GM21528 (cell line): Measurements from ENCODE around the gene IL12RB2.
"Not testable (repeated sequence)": the region's sequence is repeated elsewhere in the genome, so short reads cannot be mapped to it uniquely, and the experiment has no call there.

Experiments
- ATAC-seq: cut with Tn5 transposase; IDR thresholded peaks from one replicate; pipeline ENCODE4 v1.9.1; 2021; ENCODE audit warnings: mild to moderate bottlenecking, moderate library complexity; ENCODE audit not compliant: unreplicated experiment, low FRiP score

The IL12RB2 gene

GRCh38 chr1:67393737-67394136 is 86.1 kb downstream of the IL12RB2 start:
- ATAC-seq = no peak

GRCh38 chr1:67394548-67394947 is 86.9 kb downstream of the IL12RB2 start:
- ATAC-seq = no peak

DNA sequence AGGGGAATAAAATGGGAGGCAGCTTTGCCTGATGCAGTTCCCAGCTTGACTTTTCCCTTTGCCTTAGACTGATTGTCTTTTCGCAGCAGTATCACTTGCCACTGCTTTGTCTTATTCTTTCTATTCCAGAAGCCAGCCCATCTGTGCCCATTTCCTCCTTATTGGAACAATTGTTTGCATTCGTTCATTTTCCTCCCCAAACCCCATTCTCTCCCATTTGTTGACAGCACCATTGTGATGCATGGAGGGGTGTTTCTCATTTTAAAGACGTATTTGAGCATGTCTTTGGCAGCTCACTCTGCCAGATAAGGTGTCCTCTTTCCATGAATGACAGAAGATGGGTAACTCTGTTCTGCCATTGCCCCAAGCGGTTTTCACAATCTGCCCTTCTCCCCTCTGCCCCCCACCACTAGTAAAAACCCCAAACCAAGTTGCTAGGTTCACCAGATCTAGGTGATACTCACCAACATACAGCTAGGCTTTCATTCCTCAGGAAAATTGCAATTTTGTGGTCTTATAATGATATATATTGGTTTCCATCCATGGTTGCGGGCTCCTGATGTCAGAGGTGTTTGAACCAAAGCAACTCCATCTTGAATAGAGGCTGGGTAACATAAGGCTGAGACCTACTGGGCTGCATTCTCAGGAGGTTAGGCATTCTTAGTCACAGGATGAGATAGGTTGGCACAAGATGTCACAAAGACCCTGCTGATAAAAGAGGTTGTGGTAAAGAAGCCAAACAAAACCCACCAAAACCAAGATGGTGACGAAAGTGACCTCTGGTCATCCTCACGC is 91.7 kb downstream of the IL12RB2 start:
- no peak for ATAC-seq

DNA sequence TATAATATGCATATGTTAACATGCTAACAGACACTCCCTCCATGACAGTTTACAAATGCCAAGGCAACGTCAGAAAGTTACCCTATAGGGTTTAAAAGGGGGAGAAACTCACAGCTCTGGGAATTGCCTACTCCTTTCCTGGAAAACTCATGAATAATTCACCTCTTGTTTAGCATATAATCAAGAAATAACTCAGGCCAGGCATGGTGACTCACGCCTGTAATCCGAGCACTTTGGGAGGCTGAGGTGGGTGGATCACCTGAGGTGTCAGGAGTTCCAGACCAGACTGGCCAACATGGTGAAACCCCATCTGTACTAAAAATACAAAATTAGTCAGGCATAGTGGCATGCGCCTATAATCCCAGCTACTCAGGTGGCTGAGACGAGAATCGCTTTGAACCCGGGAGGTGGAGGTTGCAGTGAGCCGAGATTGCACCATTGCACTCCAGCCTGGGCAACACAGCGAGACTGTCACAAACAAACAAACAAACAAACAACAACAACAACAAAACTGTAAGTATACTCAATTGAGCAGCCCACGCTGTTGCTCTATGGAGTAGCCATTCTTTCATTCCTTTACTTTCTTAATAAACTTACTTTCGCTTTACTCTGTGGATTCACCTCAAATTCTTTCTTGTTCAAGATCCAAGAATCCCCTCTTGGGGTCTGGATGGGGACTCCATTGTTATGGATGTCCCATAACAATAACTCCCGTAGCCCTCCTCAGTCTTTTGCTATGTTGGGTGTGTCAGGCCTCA is 92.5 kb downstream of the IL12RB2 start:
- ATAC-seq = not testable (repeated sequence)

- no peak for ATAC-seq
Observed at GRCh38 chr1:67401443-67401842, 93.8 kb downstream of the IL12RB2 start.

DNA sequence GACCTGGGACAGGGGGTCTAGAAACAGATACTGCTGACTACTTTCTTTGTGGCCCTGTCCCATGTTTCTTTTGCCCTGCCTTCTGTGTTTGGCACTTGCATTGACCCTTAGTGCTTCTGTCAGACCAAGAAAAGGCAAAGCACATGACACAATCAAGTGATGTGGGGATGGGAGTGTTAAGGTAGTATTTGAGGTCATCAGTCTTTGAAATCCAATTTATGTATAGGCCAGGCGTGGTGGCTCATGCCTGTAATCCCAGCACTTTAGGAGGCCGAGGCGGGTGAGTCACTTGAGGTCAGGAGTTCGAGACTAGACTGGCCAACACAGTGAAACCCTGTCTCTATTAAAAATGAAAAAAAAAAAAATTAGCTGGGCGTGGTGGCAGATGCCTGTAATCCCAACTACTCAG is 96.5 kb downstream of the IL12RB2 start:
- no peak for ATAC-seq

- ATAC-seq = no peak
Observed at GRCh38 chr1:67405473-67406245, 98.0 kb downstream of the IL12RB2 start.

GRCh38 chr1:67407498-67407897 is 99.8 kb downstream of the IL12RB2 start:
- no peak for ATAC-seq

DNA sequence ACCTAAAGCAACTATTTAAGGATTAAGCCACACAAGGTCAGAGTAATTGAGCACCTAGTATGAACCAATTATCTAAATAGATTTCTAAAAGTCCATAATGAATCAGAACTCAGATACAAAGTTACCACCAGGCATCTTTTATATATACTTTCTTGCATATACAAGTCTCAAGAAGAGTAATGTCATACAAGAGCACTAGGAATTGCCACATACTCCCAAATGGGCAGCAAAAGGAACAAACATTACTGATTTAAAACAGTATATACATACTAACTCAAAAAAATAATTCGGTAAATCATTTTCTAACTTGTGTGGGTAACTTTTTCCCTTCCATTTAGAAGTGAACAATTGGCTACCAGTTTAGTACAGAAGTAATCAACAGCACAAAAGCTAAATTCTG is 100.5 kb downstream of the IL12RB2 start:
- no peak for ATAC-seq

DNA sequence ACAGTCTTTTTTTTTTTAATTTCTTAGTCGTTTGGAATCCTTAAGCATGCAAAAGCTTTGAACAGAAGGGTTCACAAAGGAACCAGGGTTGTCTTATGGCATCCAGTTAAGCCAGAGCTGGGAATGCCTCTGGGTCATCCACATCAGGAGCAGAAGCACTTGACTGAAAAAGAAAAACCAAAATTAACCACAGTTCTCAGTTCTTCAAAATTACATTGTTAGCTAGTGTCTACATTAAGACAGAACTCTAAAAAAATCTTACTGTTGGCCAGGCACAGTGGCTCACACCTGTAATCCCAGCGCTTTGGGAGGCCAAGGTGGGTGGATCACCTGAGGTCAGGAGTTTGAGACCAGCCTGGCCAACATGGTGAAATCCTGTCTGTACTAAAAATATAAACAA is 105.4 kb downstream of the IL12RB2 start:
- not testable (repeated sequence) for ATAC-seq

GRCh38 chr1:67414574-67414973 is 106.9 kb downstream of the IL12RB2 start:
- no peak for ATAC-seq

- no peak for ATAC-seq
Observed at GRCh38 chr1:67415041-67415440, 107.4 kb downstream of the IL12RB2 start.

DNA sequence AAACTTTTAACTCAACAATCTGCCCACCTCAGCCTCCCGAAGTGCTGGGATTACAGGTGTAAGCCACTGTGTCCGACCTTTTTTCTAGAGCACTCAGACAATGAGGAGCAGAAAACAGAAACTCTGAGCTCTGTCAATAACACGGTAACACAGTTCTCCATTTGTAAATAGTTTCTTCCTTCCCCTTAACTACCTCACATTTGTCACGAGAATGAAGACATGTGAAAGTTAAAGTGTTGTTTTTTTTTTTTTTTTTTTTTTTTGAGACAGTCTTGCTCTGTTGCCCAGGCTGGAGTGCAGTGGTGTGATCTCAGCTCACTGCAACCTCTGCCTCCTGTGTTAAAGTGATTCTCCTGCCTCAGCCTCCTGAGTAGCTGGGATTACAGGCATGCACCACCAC is 110.1 kb downstream of the IL12RB2 start:
- ATAC-seq = not testable (repeated sequence)

DNA sequence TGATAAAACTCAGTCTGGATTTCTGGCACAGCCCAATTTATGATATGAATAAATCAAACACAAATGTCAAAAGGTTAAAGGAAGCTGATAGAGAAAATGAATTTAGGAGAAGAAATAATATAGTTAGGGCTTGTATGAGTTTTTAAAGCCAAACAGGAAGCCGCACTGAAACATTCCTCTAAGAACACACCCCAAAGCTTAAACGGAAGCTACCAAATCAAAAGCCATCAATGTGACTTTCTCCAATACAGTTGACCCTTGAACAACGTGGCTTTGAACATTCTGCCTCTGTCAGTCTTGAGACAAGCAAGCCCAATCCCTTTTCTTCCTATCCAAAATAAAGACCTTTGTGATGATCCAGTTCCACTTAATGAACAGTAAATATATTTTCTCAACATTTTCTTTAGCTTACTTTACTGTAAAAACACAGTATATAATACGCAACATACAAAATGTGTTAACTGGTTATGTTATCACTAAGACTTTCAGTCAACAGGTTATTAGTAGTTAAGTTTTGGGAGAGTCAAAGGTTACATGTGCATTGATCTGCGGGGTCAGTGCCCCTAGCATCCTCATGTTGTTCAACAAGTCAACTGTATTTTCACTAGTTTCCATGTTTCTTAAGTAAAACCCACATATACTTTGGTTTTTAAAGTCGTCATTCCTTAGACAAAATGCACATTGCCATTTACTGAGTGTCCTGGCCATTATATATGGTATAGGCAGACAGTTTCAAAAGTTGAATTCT is 111.3 kb downstream of the IL12RB2 start:
- no peak for ATAC-seq

DNA sequence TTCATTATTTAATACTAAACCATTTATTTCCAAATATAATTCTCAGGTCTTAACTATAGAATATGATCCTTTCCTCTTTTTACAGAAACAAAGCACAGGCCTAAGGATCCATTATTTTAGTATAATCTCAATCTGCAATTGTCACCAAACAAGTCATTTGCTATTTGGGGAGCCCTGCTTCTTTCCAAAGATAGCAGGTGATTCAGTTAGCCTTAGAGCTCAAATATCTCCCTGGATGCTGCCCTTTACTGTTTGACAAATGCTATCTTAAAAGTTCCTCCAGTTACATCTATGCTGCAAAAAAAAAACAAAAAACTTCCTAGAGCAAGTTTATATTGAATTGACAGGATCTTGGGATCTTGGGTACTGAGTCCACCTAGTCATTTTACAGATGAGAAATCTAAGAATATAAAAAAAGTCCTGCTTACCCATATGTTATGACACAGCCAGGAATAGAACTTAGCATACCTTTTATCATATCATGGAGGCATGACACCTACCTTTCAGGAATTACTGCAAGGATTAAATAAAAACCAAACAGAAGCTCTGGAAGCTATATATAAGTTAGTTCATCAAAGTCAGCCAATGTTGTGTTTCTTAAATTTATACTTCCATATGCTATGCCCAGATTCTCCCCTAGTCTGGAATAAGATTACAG is 113.3 kb downstream of the IL12RB2 start:
- no peak for ATAC-seq

DNA sequence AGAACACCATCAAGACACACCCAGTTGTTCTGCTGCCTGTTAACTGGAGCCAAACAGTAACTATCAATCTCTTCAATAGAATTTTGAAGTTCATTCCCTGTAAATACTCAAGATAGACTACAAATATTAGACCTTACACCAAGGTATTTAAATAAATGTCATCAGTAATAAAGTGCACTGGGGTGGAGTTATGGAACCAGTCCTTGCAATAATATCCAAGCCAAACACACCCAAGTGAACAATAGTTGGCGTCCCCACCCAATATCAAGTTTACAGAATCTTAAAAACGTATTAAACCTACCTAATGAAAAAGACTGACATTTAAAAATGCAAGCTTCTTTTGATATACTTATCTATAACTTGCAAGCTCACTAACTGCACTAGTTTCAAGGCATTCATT is 119.8 kb downstream of the IL12RB2 start:
- ATAC-seq = no peak

DNA sequence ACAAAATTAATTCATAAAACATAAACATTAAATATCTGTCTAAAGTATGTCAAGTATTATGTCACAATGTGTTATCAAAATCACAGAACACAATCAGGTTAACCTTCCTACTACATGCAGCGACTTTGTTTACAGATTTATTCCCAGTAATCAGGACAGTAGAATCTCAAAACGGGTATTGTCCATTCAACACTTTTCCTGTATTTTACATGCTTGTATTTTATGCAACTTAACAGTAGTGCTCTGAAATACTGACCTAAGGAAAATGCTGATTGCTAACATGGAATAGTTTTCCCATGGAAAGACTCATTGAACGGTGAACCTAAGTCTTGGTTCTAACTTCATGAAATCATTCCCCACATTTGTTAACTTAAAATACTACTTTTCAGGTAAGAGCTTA is 120.3 kb downstream of the IL12RB2 start:
- ATAC-seq = no peak

GRCh38 chr1:67429011-67429527 is 121.4 kb downstream of the IL12RB2 start:
- no peak for ATAC-seq

- ATAC-seq = peak; percentile 15
Observed at GRCh38 chr1:67429528-67430357, 122.1 kb downstream of the IL12RB2 start.
